Measurements from ENCODE around the gene PPFIA4. TPM values are rescaled to one million over a fixed set of nuclear protein-coding genes. Genes with fewer than 3 reads are reported as not detected.

The PPFIA4 gene
- total RNA-seq, 1 donor from 2014 or later, result 2.6 TPM

- TF ChIP-seq, protein P1, sequence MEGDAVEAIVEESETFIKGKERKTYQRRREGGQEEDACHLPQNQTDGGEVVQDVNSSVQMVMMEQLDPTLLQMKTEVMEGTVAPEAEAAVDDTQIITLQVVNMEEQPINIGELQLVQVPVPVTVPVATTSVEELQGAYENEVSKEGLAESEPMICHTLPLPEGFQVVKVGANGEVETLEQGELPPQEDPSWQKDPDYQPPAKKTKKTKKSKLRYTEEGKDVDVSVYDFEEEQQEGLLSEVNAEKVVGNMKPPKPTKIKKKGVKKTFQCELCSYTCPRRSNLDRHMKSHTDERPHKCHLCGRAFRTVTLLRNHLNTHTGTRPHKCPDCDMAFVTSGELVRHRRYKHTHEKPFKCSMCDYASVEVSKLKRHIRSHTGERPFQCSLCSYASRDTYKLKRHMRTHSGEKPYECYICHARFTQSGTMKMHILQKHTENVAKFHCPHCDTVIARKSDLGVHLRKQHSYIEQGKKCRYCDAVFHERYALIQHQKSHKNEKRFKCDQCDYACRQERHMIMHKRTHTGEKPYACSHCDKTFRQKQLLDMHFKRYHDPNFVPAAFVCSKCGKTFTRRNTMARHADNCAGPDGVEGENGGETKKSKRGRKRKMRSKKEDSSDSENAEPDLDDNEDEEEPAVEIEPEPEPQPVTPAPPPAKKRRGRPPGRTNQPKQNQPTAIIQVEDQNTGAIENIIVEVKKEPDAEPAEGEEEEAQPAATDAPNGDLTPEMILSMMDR (conservative IDR thresholded peaks at IDR 0.05), result no peak
- Mint-ChIP-seq H3K9me3 (no peaks in the 10 kb centered on the region), H3K27ac (ENCODE audit: unreplicated experiment) (no peak overlapping the region), H3K27me3 (ENCODE audit: low read depth) (peaks cover 14% of the 10 kb centered on the region), H3K36me3 (ENCODE audit: low read depth) (no peaks in the 10 kb centered on the region), H3K4me1 (peaks cover 5% of the 10 kb centered on the region), H3K4me3 (no peak overlapping the region)
- DNase-seq (ENCODE audit: low read depth, low spot score), result no peak
Observed at GRCh38 chr1:203078478-203078877, 52.2 kb downstream of the PPFIA4 start.

GRCh38 chr1:203080456-203080855, 54.2 kb downstream of the PPFIA4 start:
- TF ChIP-seq, protein P1 (conservative IDR thresholded peaks at IDR 0.05), result no peak
- Mint-ChIP-seq H3K9me3 (no peaks in the 10 kb centered on the region), H3K36me3 (ENCODE audit: low read depth) (no peaks in the 10 kb centered on the region), H3K27ac (ENCODE audit: unreplicated experiment) (no peak overlapping the region), H3K4me1 (peaks cover 5% of the 10 kb centered on the region), H3K27me3 (ENCODE audit: low read depth) (peaks cover 12% of the 10 kb centered on the region), H3K4me3 (no peak overlapping the region)
- DNase-seq (ENCODE audit: low read depth, low spot score), result no peak

DNA sequence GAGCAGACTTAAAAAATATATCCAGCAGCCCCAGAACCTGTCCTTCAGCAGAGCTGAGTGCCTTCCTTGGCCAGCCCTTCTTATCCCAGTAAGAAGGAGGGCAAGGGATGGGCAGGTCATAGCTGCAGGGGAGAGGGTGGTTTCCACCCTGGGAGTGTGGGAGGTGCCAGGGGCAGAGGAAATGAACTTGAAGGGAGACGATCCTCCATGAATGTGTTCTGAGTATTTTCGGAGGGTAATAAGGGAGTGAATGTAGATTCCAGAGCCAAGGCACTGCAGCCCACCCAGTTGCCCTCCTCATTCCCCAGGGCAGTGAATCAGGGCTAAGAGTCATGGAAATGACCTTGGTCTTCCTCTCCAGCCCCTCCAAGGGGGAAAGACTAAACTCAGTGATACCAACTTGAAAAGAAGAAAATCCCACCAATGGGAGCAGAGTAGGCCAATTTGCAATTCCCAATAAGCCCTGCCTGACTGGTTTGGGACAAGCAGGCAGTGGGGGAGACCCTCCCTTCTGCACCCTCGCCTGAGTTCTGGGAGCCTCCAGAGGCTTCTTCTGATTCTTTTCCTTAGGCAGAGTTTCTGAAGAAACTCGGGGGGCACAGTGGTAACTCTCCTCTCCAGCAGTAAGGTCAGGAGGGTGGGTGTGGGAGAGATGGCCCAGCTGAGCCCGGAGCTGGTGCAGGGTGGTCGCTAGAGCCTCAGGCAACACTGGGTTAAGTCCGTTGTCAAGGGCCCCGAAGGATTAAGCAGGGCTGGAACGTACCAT, 55.4 kb downstream of the PPFIA4 start:
- Mint-ChIP-seq H3K4me1 (peaks cover 5% of the 10 kb centered on the region), H3K36me3 (ENCODE audit: low read depth) (no peaks in the 10 kb centered on the region), H3K27ac (ENCODE audit: unreplicated experiment) (no peak overlapping the region), H3K27me3 (ENCODE audit: low read depth) (peaks cover 12% of the 10 kb centered on the region), H3K9me3 (no peaks in the 10 kb centered on the region), H3K4me3 (no peak overlapping the region)
- no peak for DNase-seq (ENCODE audit: low read depth, low spot score)
- TF ChIP-seq, protein P1 (conservative IDR thresholded peaks at IDR 0.05), result no peak

- no peak overlapping the region for H3K4me3 Mint-ChIP-seq
- peaks cover 12% of the 10 kb centered on the region for H3K27me3 Mint-ChIP-seq (ENCODE audit: low read depth)
- no peaks in the 10 kb centered on the region for H3K36me3 Mint-ChIP-seq (ENCODE audit: low read depth)
- no peaks in the 10 kb centered on the region for H3K9me3 Mint-ChIP-seq
- H3K27ac Mint-ChIP-seq (ENCODE audit: unreplicated experiment), result no peak overlapping the region
- TF ChIP-seq, protein P1 (conservative IDR thresholded peaks at IDR 0.05), result no peak
- no peak for DNase-seq (ENCODE audit: low read depth, low spot score)
- peaks cover 5% of the 10 kb centered on the region for H3K4me1 Mint-ChIP-seq
Observed at GRCh38 chr1:203082231-203082505, 55.9 kb downstream of the PPFIA4 start.

DNA sequence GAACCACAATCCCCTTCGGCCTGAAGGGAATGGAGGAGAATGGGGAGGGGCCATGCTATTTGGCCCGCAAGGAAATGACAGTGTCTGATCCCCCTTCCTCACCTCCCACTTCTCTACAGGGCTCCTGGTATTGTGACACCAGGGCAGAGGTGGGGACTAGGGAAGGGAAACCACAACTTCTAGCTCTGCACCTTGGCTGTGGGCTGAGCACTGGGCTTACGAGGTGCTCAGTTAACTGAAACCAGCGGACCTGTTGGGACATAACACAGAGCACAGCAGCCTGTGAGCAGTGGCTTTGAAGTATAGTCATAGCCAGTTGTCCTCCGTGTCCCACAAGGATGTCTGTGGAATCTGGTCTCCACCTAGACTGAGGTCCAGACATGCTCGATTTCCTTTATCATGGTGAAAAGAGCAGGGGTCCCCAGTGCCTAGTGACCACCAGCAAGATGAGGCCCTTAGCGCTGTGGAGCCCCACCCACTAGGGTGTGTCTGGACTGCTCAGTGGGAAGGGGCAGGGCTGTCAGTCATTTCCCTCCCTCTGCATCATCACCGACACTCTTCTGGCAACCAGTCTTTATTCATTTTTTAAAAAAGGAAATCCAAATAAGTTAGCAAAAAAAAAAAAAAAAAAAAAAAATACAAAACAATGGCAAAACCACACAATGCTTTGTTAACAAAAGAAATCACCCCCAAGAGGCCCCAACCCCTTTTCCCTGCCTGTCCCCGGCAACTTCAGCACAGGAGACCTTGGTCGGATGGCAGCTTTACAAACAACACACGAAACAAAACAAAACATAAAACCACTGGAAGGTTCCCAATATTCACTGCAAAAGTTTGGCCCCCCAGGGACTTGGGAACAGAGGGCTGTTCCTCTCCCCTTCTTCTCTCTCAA, 56.5 kb downstream of the PPFIA4 start:
- no peak overlapping the region for H3K27ac Mint-ChIP-seq (ENCODE audit: unreplicated experiment)
- no peak for DNase-seq (ENCODE audit: low read depth, low spot score)
- H3K9me3 Mint-ChIP-seq, result no peaks in the 10 kb centered on the region
- no peaks in the 10 kb centered on the region for H3K36me3 Mint-ChIP-seq (ENCODE audit: low read depth)
- H3K4me3 Mint-ChIP-seq, result no peak overlapping the region
- peaks cover 12% of the 10 kb centered on the region for H3K27me3 Mint-ChIP-seq (ENCODE audit: low read depth)
- H3K4me1 Mint-ChIP-seq, result peaks cover 10% of the 10 kb centered on the region
- TF ChIP-seq, protein P1 (conservative IDR thresholded peaks at IDR 0.05), result no peak

Measured in neural crest cell (in vitro differentiated cells).